Parathyroid adenoma (tissue), 2 donors: ENCODE results near the gene BAD.
"Not testable (repeated sequence)": the region's sequence is repeated elsewhere in the genome, so short reads cannot be mapped to it uniquely, and the experiment has no call there.

Source experiments
- H2AFZ ChIP-seq: fragments of 300-600 bp; sonication (generic); one replicate; pipeline ENCODE4 v1.7.0; 2017; ENCODE audit warnings: antibody characterized with exemption, mild to moderate bottlenecking
- H3K27ac ChIP-seq: fragments of 300-600 bp; sonication (generic); one replicate; pipeline ENCODE4 v1.7.0; 2017
- H3K27me3 ChIP-seq: fragments of 300-600 bp; sonication (generic); one replicate; pipeline ENCODE4 v1.7.0; 2017; ENCODE audit warnings: low read length; ENCODE audit not compliant: control insufficient read depth, insufficient read depth
- H3K36me3 ChIP-seq: fragments of 300-600 bp; sonication (generic); one replicate; pipeline ENCODE4 v1.7.0; 2017; ENCODE audit warnings: low read length; ENCODE audit not compliant: control insufficient read depth, insufficient read depth
- H3K4me1 ChIP-seq: fragments of 300-600 bp; sonication (generic); one replicate; pipeline ENCODE4 v1.7.0; 2017; ENCODE audit warnings: control low read depth
- H3K4me2 ChIP-seq: fragments of 300-600 bp; sonication (generic); one replicate; pipeline ENCODE4 v1.7.0; 2017; ENCODE audit warnings: low read length
- H3K4me3 ChIP-seq: fragments of 300-600 bp; sonication (generic); one replicate; pipeline ENCODE4 v1.7.0; 2017; ENCODE audit warnings: low read depth, low read length
- H3K79me2 ChIP-seq: fragments of 300-600 bp; sonication (generic); one replicate; pipeline ENCODE4 v1.7.0; 2017; ENCODE audit warnings: control low read depth
- H3K9ac ChIP-seq: fragments of 300-600 bp; sonication (generic); one replicate; pipeline ENCODE4 v1.7.0; 2017; ENCODE audit warnings: mild to moderate bottlenecking
- H3K9me3 ChIP-seq: fragments of 300-600 bp; sonication (generic); one replicate; pipeline ENCODE4 v1.7.0; 2017; ENCODE audit warnings: low read length; ENCODE audit not compliant: control insufficient read depth
- TF ChIP-seq, protein P1 (sequence below): fragments of 300-600 bp; sonication (generic); IDR thresholded peaks from one replicate; pipeline ENCODE4 v1.7.0; 2017; ENCODE audit warnings: antibody characterized with exemption, mild to moderate bottlenecking
- donor health status: primary hyperparathyroidism.

BAD gene

GRCh38 chr11:64248578-64248977 is 35.9 kb downstream of the BAD start:
- no peak overlapping the region for H3K9ac ChIP-seq
- no peaks in the 10 kb centered on the region for H3K9me3 ChIP-seq
- H3K79me2 ChIP-seq, result no peaks in the 10 kb centered on the region
- no peak overlapping the region for H2AFZ ChIP-seq
- H3K36me3 ChIP-seq, result no peaks in the 10 kb centered on the region
- no peak overlapping the region for H3K4me2 ChIP-seq
- H3K4me1 ChIP-seq, result peaks cover under 1% of the 10 kb centered on the region
- TF ChIP-seq, protein P1, sequence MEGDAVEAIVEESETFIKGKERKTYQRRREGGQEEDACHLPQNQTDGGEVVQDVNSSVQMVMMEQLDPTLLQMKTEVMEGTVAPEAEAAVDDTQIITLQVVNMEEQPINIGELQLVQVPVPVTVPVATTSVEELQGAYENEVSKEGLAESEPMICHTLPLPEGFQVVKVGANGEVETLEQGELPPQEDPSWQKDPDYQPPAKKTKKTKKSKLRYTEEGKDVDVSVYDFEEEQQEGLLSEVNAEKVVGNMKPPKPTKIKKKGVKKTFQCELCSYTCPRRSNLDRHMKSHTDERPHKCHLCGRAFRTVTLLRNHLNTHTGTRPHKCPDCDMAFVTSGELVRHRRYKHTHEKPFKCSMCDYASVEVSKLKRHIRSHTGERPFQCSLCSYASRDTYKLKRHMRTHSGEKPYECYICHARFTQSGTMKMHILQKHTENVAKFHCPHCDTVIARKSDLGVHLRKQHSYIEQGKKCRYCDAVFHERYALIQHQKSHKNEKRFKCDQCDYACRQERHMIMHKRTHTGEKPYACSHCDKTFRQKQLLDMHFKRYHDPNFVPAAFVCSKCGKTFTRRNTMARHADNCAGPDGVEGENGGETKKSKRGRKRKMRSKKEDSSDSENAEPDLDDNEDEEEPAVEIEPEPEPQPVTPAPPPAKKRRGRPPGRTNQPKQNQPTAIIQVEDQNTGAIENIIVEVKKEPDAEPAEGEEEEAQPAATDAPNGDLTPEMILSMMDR, result no peak
- H3K27ac ChIP-seq, result no peak overlapping the region
- H3K27me3 ChIP-seq, result no peaks in the 10 kb centered on the region
- no peak overlapping the region for H3K4me3 ChIP-seq

- H2AFZ ChIP-seq, result peak overlapping the region; percentile 73
- H3K4me1 ChIP-seq, result no peaks in the 10 kb centered on the region
- H3K27ac ChIP-seq, result no peak overlapping the region
- peak overlapping the region; percentile 99 for H3K4me2 ChIP-seq
- no peaks in the 10 kb centered on the region for H3K79me2 ChIP-seq
- no peaks in the 10 kb centered on the region for H3K27me3 ChIP-seq
- no peak overlapping the region for H3K9ac ChIP-seq
- no peaks in the 10 kb centered on the region for H3K36me3 ChIP-seq
- H3K4me3 ChIP-seq, result peak overlapping the region; percentile 85
- H3K9me3 ChIP-seq, result no peaks in the 10 kb centered on the region
- TF ChIP-seq, protein P1, result no peak
Observed at GRCh38 chr11:64247729-64248531, 36.5 kb downstream of the BAD start.

DNA sequence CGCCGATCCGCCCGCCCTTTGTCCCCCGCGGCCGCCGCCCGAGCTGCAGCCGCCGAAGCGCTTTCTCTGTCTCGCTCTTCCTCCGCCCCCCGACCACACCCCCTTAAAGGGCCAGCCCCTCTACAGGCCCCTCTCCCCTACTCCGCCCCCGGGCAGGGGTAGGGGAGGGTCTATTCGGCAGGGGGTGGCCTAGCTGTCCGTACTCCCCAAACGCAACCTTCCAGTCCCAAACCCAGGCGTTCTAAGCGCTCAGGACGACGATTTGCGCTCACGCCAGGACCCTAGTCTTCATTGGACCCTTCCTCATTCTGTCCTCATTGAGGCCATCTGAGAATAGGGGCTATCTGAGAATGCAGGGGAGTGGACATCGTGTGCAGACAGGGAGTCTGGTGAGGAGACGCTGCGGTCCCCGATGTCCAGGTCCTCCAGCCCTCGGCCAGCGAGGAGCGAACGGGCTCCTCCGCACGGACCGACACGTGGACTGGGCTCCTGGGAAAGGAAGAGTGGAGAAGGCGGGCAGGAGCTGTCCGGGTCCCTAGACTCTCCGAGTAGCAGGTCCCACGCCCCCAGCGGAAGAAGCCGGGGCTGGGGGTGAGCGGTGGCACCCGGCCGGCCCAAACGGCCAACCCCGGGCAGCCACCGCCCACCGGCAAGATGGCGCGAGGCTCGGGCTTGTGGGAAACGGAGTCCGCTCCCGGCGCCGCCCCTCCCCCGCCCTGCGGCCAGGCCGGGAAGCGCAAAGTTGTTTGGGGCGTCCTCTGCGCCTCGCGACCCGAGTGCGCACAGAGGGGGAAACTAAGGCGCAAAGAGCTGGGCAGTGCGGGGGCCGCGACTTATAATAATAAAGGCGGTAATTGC is 37.4 kb downstream of the BAD start, which contains the start of gene PPP1R14B:
PPP1R14B (minus strand) TSS at position 73 of the 858 bp plus-strand sequence. CDS start 270 bp downstream, outside the sequence.
- peak within 1 kb of the TSS; percentile 73 for H2AFZ ChIP-seq

DNA sequence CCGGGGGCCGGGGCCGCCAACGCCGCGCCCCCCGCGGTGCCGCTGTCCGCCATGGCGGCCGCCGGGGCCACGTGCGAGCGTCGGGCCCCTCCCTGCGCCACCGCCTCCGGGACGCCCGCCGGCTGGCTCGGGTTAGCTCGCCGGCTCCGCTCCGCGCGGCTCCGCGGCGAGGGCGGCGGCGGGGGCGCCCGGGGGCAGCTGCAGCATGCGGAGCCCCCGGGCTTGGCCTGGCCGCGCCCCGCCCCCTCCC is 37.9 kb downstream of the BAD start:
- H3K4me1 ChIP-seq, H3K79me2 ChIP-seq, H2AFZ ChIP-seq, H3K9ac ChIP-seq, H3K9me3 ChIP-seq, H3K36me3 ChIP-seq, H3K4me3 ChIP-seq, H3K4me2 ChIP-seq, H3K27ac ChIP-seq, H3K27me3 ChIP-seq: not testable (repeated sequence)

More for the DNA sequence above, 37.4 kb downstream of the BAD start, which contains the start of gene PPP1R14B:
- Histone ChIP-seq H3K9me3 (no peaks in the 10 kb centered on the region), H3K4me2 (peak within 1 kb of the TSS; percentile 99), H3K9ac (no peak within 1 kb of the TSS), H3K4me3 (peak within 1 kb of the TSS; percentile 85), H3K79me2 (no peaks in the 10 kb centered on the region), H3K4me1 (peaks cover 2% of the 10 kb centered on the region), H3K27ac (peak within 1 kb of the TSS; percentile 83), H3K27me3 (no peaks in the 10 kb centered on the region), H3K36me3 (no peaks in the 10 kb centered on the region)
- TF ChIP-seq, protein P1, result no peak

DNA sequence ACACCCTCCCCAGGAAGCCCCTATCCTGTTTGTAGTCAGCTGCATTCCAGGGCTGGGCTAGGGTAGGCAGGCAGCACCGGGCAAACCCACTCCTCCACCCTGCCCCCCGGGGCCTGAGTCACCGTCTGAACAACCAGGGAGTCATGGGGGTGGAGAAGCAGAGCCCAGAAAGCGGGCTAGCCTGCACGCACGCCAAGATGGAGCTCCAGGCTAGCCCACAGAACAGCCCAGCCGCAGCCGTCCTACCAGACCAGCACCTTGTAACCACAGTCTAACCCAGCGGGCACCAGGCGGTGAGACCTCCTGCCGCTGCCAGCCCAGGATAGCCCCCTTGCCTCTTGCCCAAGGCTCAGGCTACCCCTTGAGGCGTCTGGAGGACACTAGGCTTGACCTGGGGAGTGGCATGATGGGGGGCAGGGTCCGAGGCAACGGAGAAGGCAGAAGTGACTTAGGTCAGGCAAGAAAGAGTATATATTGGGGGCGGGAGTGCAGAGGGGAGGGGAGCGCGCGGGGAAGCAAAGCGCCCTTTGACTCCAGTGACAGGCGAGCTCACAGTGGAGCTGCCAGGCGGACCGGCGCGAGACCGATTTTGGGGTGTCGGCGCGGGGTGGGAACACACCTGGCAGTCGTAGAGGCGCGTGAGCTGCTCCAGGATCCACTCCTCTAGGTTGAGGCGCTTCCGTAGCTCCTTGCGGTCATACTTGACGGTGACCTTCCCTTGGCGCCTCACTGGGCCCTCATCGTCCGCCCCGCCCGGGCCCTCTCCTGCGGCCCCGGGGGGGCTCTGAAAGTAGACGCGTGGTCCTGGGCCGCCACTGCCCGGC is 38.5 kb downstream of the BAD start:
- Histone ChIP-seq H2AFZ (peak overlapping the region; percentile 46), H3K36me3 (no peaks in the 10 kb centered on the region), H3K79me2 (no peaks in the 10 kb centered on the region), H3K4me3 (peak overlapping the region; percentile 58), H3K4me1 (peaks cover 2% of the 10 kb centered on the region), H3K4me2 (peak overlapping the region; percentile 75), H3K9ac (no peak overlapping the region), H3K27me3 (no peaks in the 10 kb centered on the region), H3K9me3 (no peaks in the 10 kb centered on the region), H3K27ac (peak overlapping the region; percentile 36)
- TF ChIP-seq, protein P1, result no peak
